GM10847 (cell line): ENCODE measurements around the gene HOXA5.

Experiments
- POLR2A ChIP-seq: IDR thresholded peaks from 2 replicates; pipeline ENCODE4 v1.6.1; 2011; ENCODE audit not compliant: insufficient read length; ENCODE audit errors: extremely low read depth

HOXA5 gene

GRCh38 chr7:27121684-27122076 lies 21.8 kb downstream of the HOXA5 start:
- TF ChIP-seq POLR2A, result no peak

DNA sequence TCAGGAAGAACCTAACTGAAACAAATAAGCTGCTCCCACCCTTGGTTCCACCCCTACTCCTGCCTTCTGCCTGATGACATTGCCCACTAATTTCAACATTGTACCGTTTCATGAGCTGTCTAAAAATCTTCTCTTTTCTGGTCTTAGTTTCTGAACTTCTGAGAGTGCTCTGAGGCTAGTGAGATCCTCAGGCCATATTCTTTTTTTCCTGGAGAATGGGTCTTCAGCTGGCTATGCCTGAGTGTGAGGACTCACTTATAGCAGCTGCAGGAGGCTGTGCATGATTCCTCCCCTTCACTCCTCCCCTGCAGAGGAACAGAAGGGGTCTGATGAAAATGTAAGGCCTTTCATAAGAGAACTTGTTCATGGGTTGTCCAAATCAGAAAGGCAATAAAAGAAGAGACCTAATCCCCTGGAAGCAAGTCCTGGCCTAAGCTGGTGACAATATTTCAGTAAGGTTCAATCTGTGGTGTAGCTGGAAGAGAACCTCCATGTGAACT lies 24.0 kb downstream of the HOXA5 start:
- TF ChIP-seq POLR2A, result no peak

- no peak for TF ChIP-seq POLR2A
Observed at GRCh38 chr7:27118580-27118979, 24.9 kb downstream of the HOXA5 start.

- TF ChIP-seq POLR2A, result no peak
Observed at GRCh38 chr7:27117887-27118491, 25.5 kb downstream of the HOXA5 start.

DNA sequence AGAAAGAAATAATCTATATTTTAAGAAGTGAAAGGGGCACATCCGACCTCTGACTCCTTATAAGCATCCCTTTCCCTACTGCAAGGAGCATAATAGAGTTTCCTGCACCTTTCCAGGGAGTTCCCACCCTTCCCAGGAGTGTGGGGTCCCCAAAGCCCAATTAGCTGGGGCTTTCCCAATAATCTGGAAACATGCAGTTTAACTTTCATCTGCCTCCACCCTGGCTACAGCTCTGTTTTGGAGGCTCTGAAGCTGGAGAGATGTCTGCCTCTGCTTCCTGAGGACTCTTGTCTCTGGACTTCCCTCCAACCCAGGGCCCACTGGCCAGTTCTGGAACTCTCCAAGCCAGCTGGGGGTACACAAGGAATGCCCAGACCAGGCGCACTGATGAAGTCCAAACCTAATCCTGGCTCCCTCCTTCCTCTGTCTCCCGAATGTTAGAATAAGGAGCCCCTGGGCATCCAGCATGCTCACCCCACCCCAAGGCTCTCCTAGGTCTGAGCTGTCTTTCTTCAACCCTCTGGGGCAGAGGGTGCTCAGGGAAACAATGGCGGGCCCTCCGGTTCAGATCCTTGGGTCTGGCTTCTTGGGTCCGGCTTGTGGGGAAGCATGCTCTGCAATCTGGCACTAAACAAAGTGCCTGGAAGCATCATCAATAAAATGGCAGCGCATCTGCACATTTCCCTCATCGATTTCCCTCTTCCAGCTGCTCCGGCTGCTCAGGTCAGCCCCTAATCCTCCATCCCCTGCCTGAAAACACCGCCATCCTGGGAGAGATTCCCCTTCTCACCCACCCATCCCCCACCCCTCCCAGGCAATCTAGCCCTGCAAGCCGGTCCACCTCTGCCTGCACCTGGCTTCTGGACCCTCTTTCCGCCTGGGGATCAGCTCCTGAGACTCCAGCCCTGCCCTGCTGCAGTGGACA lies 26.3 kb downstream of the HOXA5 start:
- TF ChIP-seq POLR2A, result no peak

GRCh38 chr7:27116031-27116961 lies 27.2 kb downstream of the HOXA5 start:
- TF ChIP-seq POLR2A, result no peak

GRCh38 chr7:27115221-27116026 lies 28.1 kb downstream of the HOXA5 start:
- TF ChIP-seq POLR2A, result no peak

DNA sequence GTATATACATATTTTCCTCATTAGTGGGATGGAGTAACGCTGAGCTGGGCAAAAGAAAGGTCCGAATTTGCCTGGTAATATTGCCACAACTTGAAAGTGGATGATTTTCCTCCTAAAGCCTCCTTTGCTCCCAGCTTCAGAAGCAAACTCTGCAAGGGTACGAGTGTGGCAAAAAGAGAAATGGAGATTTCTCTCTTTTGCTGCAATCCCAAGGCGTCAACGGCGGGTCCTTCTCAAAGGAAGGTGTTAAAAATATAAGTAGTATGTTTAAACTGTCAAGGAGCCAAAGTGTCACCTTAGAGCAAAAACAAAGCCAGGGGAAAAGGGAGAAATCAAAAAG lies 28.6 kb downstream of the HOXA5 start:
- no peak for TF ChIP-seq POLR2A

DNA sequence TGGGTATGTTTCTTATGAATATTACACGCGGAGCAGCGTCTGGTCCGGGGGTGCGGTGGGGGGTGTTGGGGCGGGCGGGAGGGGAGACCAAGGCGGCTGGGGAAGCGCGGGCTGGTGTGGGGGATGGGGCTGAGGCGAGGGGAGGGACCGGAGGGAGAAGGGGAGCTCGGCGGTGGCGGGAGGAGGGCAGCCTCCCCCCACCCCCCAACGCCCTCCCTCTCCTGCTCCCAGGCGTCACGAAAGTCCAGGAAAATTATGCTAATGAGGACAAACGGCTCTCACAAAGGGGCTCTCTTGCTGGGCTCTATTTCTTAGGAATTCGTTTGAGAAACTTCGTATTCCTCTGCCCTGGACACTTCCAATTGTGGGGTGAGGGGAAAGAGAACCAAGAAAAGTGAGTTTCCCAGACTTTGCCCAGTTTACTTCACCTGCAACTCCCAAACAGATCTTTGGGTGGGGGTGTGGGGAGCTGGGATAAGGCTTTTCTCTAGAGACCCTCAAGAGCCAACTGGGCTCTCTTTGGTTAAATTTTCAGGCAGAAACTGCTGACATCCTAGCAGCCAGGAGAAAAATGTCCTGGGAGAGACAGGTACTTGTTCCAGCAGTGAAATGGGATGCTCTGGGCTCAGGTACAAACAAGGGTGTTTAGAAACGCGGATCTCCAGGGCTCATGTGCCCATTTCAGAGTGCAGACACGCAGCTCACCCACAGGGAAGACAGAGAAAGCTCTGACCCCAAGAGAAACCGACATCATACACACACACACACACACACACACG lies 29.3 kb downstream of the HOXA5 start:
- no peak for TF ChIP-seq POLR2A

- no peak for TF ChIP-seq POLR2A
Observed at GRCh38 chr7:27112955-27113949, 30.2 kb downstream of the HOXA5 start.

- no peak for TF ChIP-seq POLR2A
Observed at GRCh38 chr7:27112361-27112760, 31.1 kb downstream of the HOXA5 start.

- TF ChIP-seq POLR2A, result no peak
Observed at GRCh38 chr7:27111751-27112277, 31.7 kb downstream of the HOXA5 start.

DNA sequence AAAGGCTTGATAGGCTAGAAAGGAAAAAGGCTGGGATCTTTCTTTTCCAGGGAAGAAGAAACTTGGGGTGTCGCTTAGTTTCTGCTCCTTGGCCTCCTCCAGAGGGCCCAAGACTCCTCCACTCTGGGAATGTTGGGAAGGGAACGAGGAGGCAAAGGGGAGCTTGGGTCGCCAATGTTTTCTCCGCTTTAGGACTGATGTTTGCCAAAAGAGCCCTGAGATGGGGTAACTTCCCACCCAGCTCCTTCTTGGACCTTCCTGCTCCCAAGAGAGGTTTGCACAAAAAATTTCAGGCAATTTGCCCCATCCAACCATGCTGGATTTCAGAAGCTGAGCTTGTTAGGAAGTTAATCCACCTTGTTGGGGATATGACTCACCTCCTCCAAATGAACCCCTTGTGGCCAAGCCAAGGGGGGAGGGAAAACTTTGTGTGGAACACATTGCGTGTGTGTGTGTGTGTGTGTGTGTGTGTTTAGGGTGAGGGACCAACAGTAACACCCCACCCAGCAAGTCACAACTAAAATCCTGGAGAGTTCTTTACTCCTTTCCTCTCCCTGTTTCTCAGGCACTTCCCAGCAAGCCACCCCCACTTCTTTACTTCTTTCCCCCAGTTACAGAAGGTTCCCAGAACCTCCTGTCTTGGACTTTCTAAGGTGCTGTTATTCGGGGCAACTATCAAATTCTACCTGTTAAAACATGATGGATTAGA lies 32.3 kb downstream of the HOXA5 start:
- TF ChIP-seq POLR2A, result no peak
